Activated CD4-positive, CD25-positive, alpha-beta regulatory T cell (primary cell): ENCODE data around the gene WNK2.

Source experiments
- DNase-seq, 4 experiments: peaks; one replicate each; lab custom pipeline; 2025; lab: John Stamatoyannopoulos, UW

The WNK2 gene

DNA sequence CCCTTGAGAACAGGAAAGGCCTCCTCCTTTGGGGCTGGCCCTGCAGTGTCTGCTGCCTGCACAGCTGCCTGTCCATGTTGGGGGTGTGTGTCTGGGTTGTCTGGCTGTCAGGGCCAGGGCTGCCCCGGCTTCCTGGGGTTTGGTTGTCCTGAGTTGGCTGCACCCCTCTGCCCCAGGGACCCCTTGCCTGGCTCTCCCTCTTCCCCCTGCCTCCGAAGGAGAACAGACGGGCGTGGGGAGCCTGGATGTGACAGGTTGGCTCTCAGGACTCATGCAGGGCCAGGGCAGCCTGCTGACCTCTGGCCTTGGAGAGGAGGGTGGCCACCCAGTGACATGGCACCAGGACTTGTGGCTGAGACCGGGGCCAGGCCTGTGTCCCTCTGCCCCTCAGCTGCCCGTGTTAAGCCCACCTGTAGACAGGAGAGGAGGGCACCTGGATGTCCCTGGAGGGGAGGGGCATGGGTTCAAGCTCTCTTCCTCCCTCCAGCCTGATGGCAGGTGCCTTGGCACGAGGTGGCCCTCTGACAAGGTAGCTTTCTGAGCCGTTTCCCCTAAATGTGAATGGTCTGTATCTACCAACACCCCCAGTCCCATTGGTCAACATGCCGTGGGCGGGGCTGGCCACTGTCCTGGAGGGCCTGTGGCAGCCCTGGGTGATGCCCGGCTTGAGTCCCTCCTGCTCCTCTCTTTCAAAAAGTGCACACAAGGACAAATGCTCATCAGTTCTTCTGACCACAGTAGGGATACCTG, 34.9 kb downstream of the WNK2 start:
- DNase-seq = no peak

DNA sequence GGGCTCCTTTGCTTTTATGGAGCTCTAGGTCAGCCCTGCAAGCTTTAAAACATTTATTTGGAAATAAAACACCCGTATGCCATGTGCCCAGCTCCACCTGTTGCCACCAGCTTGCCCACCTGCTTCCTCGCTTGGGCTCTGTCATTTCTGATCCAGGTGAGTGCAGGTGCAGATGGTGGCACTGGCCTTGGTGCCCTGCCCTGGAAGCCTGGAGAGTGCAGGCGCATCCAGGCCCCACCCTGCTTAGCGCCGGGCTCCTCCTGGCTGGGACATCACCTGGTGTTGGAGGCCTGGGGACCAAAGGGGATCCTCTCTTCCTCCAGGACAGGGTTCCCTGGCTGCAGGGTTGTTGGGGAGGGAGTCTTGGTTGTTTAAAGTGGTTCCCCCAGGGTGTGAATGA, 35.8 kb downstream of the WNK2 start:
- DNase-seq = no peak

GRCh38 chr9:93220627-93221026, 36.7 kb downstream of the WNK2 start:
- DNase-seq = no peak

DNA sequence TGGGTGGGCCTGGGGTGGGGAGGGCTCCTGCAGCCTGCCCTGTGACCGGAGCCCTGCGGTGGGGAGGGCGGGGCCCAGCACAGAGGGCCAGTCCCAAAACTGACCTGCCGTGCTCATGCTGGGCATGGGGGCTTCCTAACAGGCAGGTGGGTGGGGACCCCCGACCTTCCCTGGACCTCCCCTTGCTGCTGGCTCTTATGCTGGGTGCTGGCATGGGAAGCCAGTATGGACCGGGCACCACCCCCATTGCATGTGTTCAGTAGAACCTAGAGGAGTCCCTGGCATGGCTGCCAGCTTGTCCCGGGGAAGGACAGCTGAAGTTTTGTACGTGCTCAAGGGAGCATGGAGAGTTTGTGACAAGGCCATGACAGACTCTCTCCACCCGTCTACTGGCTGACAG, 37.1 kb downstream of the WNK2 start:
- no peak for DNase-seq

DNA sequence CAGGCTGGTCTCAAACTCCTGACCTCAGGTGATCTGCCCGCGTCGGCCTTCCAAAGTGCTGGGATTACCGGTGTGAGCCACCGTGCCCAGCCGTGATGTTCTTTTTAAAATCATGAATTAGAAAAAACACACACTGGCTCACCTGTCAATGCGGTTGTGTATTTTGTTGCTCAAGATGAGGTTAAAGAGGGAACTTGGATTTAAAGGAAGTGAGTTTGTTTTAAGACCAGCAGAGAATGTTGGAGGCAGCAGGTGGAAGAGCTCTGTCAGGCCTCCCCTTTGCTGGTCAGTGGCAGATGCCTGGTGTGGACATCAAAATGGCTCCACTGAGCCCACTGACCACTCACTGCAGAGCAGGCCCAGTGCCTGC, 38.9 kb downstream of the WNK2 start:
- no peak for DNase-seq

DNA sequence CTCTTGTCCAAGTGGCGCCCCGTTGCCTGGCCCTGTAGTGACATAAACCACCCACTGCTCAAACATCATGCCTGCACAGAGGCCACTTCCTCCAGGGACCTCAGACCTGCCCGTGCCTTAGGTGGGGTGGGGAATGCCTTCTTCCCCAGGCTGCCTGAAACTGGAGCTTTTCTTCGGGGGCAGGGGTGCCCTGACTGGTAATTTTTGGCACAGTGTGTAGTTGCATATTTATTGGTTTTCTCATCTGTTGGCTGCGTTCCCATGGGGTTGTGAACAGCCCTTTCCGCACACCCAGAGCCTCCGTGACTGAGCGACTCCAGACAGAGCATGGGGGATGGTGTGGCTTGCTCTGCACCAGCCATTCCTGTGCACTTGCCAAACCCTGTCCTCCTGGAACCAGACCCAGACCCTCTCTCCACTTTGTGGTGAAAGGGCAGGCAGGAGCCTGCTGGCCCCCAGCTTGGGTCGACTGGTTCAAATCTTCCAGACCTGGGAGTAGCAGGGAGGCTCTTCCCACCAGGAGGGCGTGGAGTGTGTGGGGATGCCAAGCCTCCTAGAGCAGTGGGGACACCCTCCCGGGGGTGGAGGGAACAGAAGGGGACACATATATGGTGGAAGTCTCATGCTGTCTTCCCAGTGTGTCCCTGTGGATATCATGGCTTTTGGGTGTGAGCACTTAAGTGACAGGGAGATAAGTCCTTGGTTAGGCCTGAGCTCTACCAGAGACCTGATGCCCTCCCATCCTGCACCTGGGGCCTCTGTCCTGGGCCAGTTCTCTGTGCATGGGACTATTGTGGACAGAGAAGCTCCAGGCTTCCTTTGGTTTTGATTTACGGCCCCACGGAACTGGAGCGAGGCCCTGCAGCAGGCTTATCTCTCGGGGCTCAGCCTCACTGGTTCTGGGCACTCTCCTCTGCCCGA, 39.6 kb downstream of the WNK2 start:
- DNase-seq = no peak

DNA sequence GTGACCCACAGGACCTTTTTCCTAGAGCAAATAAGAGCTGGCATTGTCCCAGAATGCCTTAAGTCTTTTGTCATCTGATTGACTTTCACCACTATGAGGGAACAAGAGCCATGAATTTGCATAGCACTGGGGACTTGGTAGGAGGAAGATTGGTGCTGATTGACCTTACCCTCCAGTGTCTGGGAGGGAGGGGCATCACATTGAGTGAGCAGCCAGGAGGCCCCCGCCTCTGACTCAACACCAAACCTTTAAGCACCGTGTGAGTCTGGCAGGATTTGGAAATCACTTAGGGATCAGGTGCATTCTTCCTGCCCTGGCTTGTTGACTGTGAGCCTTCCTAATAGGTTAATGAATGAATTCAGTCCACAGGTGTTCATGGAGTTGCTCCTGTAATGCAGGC, 40.7 kb downstream of the WNK2 start:
- no peak for DNase-seq

- no peak for DNase-seq
Measured at GRCh38 chr9:93225417-93225816, 41.5 kb downstream of the WNK2 start.

- DNase-seq = no peak
Measured at GRCh38 chr9:93225892-93226291, 42.0 kb downstream of the WNK2 start.

DNA sequence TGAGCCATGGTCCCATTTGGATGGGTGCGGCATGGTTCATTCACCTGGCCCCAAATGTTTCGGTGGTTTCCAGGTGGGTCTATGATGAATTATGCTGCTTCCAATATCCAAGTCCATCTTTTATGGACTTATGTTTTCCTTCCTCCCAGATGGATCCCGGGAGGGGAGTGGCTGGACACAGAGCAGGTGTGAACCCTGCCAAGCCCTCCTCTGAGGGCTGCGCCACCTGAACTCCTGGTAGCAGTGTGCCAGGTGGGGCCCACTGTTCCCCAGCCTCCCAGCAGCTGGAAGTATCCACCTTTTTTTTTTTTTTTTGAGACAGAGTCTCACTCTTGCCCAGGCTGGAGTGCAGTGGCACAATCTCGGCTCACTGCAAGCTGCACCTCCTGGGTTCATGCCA, 42.9 kb downstream of the WNK2 start:
- no peak for DNase-seq

DNA sequence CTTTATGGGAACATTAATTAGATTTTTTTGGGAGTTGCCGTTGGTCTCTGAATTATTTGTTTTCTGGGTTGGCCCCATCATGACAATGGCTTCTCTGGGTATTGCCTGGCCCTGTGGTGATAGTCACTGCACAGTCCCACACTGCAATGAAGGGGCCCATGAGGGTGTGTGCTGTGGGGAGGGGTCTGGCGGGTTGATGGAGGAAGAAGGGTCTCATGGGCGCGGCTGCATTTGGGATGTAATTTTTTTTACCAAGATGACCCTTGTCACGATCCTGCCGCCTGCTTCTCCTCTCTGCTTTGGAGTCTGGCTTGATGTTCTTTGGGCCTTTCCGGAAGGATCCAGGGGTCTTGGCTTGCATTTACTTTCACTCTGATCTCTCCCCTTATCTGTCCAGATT, 44.1 kb downstream of the WNK2 start:
- no peak for DNase-seq

GRCh38 chr9:93228453-93228852, 44.5 kb downstream of the WNK2 start:
- no peak for DNase-seq

DNA sequence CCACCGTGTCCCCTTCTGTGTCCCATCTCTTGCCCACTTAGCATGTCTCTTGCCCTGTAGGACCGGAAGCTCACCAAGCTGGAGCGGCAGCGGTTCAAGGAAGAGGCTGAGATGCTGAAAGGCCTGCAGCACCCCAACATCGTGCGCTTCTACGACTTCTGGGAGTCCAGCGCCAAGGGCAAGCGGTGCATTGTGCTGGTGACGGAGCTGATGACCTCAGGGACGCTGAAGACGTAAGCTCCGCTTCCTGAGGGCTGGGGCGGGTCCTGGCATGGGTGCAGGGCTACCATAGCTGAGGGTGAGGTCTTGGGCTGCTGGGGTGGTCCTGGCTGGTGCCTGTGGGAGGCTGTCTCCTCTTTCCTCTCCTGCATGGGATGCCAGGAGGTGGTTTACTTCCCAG, 45.7 kb downstream of the WNK2 start:
- no peak for DNase-seq

- DNase-seq = no peak
Measured at GRCh38 chr9:93230185-93230584, 46.2 kb downstream of the WNK2 start.

GRCh38 chr9:93230601-93231000, 46.7 kb downstream of the WNK2 start:
- no peak for DNase-seq

DNA sequence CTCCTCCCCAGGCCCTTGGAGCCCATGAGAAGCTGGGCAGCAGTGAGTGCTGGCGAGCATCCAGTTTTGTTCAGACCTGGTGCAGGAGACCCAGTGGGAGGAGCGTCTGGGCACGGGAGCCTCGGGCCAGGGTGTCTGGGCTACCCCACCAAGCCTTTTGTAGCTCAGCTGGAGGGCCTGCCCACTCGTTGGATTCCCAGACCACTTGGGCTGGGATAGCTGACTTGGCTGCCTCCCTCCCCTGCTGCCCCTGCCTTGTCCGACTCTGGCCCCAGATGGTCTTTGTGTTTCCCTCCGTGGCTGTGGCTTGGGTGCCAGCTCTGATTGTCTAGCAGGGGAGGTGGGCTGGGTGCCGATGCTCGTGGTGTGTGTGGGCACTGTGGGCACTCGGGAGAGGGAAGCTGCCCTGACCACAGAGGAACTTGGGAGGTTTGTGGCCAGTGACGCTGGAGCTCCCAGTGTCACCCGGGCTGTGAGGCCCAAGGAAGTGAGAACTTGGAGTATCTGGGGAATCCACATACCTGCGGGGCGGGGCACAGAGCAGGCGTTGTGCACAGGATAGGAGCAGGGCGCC, 47.3 kb downstream of the WNK2 start:
- DNase-seq = no peak

DNA sequence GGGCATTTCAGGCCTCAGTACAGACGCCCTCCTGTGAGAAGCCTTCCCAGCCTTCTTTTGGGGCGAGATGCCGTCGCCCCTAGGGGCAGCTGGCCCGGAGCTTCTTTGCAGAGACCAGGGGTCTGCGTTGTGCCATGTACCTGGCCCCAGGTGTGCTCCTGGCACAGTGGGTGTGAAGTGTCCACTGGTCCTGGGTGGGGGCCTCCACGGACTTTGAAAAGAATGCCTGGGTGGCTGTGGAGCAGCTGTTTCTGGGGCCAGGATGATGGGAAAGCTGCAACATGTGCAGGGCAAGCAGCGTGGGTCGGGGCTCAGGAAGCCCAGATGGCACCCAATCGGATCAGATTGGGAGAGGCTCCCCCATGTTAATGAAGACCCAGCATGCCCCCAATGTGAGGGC, 47.8 kb downstream of the WNK2 start:
- DNase-seq = no peak

DNA sequence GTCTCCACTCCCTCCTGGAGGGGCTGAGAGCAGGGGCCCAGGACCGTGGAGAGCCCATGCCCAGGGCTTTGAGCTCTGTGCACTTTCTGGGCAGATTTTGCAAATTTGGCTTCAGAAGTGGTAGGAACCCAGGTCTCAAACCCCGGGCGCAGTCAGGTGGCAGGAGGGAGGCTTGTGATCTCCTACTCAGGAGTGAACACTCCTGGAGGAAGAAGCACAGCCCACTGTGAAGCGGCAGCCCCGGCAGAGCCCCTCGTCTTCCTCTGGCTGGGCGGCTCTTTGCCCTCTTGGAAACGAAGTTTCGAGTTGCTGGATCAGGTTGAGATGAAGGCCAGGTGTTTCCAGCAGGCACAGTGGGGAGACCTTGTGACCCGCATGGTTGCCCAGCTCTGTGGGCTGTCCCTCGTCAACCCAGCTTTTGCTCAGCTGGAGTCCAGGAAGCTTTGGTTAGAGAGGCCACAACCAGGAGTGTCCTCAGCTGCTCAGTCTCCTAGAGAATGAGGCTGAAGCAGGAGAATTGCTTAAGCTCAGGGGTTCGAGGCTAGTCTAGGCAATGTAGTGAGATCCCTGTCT, 48.5 kb downstream of the WNK2 start:
- DNase-seq = no peak

GRCh38 chr9:93233033-93233432, 49.1 kb downstream of the WNK2 start:
- no peak for DNase-seq

DNA sequence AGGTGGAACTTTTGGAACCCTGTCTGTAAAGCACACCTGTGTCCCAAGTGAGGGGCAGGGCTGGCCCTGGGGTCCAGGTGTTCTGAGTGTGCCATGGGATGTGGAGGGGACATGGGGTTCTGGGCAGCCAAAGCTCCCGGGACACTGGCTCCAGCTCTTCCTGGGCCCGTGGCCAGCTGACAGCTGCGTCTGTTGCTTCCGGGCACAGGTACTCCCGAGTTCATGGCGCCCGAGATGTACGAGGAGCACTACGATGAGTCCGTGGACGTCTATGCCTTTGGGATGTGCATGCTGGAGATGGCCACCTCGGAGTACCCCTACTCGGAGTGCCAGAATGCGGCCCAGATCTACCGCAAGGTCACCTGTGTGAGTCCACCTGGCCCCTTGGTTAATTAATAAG, 50.7 kb downstream of the WNK2 start:
- no peak for DNase-seq

DNA sequence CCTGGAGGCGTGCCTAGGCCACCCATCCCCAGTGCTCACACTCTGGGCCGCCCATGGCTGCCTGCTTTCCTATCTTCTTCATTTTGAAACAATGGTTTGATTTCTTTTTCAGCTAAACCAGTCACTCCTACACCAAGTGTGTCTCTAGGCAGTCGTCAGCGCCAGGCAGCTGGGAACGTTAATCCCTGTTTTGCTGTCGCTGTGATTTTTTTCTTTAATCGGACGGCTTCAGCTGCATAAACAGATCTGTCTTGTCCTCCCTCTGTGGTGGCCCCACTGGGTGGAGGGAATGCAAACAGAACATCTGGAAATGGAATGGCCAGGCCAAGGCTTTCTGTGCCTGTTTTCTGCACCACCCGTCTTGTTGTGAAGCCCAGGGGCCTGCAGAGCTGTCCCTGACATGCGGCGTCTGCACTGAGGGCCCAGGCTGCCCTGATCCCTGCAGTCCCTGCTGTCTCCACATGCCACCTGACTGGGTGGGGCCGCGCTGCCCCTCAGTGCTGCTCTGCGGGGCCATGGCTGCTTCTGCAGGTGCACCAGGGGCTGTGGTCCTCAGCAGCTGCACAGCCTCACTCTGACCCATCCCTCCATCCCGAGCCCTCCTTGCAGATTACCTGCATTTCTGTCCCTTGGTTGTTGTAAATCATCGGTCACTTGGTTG, 51.5 kb downstream of the WNK2 start:
- DNase-seq = no peak

DNA sequence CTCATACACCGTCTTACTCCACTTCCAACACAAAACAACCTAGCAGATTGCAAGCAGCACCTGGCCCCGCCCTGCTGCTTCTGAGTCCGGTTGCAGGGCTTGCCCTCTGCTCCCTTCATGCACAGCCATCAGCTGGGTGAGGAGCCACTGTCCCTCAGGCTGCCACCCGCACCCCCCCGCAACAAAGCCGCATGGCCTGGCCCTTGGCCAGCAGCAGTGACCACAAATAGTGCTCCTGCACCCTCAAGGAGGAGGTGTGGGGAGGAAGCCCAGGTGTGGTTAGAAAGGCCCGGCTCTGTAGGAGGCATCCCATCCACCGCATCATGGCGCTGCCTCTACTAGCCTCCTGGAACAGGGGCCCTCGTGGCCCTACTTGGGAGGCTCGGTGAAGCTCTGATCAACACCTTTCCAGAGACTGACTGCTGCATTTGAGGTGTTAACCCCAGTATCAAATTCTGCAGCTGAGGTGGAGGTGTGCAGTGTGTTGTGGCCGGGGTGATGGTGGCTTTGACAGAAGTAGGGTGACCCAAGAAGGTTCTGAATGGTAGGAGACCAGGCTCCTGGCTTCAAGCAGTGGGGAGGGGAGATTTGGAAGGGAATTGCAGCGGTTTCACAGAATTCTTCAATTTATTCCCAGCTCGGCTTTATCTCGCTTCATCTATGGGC, 52.7 kb downstream of the WNK2 start:
- no peak for DNase-seq
